ENCODE results near the gene PDE11A.

DNA sequence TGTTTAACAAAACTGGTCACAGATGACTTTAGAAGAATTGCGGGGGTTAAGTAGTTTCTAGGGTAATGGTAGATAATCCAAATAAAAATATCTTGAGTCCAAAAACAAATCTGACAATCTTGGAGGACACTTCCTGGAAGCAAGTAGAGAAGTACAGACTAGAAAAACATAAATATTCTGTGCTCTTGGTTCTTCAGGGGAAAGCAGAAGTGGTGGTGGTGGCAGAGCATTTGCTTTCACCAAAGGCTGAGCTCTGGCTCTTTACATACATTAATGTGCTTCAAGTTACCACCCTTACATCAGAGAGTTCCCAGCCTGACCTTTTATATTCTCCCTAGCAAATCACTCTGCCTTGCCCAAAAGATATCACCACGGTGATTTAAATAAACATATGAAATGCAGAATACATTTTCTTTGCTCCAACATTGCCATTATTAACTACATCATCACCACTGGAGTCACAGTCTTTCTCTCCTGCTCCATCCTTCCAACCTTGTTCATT is 15.3 kb downstream of the PDE11A start:
- TF ChIP-seq, protein P1, sequence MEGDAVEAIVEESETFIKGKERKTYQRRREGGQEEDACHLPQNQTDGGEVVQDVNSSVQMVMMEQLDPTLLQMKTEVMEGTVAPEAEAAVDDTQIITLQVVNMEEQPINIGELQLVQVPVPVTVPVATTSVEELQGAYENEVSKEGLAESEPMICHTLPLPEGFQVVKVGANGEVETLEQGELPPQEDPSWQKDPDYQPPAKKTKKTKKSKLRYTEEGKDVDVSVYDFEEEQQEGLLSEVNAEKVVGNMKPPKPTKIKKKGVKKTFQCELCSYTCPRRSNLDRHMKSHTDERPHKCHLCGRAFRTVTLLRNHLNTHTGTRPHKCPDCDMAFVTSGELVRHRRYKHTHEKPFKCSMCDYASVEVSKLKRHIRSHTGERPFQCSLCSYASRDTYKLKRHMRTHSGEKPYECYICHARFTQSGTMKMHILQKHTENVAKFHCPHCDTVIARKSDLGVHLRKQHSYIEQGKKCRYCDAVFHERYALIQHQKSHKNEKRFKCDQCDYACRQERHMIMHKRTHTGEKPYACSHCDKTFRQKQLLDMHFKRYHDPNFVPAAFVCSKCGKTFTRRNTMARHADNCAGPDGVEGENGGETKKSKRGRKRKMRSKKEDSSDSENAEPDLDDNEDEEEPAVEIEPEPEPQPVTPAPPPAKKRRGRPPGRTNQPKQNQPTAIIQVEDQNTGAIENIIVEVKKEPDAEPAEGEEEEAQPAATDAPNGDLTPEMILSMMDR (IDR thresholded peaks at IDR 0.05) = no peak
- no peak for TF ChIP-seq POLR2A (IDR thresholded peaks at IDR 0.05)
